Ishikawa (cell line): ENCODE data around the gene IGF1R.

ENCODE experiments used
- CEBPB ChIP-seq: IDR thresholded peaks from 2 replicates; pipeline ENCODE4 v1.6.1; 2012
- CREB1 ChIP-seq: IDR thresholded peaks from 2 replicates; pipeline ENCODE4 v1.6.1; 2012; ENCODE audit warnings: low read depth
- EGR1 ChIP-seq: IDR thresholded peaks from 2 replicates; pipeline ENCODE4 v1.6.1; 2012
- EP300 ChIP-seq: IDR thresholded peaks from 2 replicates; pipeline ENCODE4 v1.6.1; 2012; ENCODE audit warnings: borderline replicate concordance
- FOXM1 ChIP-seq: IDR thresholded peaks from 2 replicates; pipeline ENCODE4 v1.6.1; 2012; ENCODE audit warnings: low read depth, borderline replicate concordance
- MAX ChIP-seq: IDR thresholded peaks from 2 replicates; pipeline ENCODE4 v1.6.1; 2012
- NFIC ChIP-seq: IDR thresholded peaks from 2 replicates; pipeline ENCODE4 v1.6.1; 2012
- RAD21 ChIP-seq: IDR thresholded peaks from 2 replicates; pipeline ENCODE4 v1.6.1; 2012; ENCODE audit warnings: low read depth
- REST ChIP-seq: IDR thresholded peaks from 2 replicates; pipeline ENCODE4 v1.6.1; 2012; ENCODE audit warnings: low read depth, mild to moderate bottlenecking
- TAF1 ChIP-seq: IDR thresholded peaks from 2 replicates; pipeline ENCODE4 v1.6.1; 2012; ENCODE audit warnings: low read depth, mild to moderate bottlenecking
- TCF12 ChIP-seq: IDR thresholded peaks from 2 replicates; pipeline ENCODE4 v1.6.1; 2012; ENCODE audit warnings: low read depth
- TEAD4 ChIP-seq: IDR thresholded peaks from 2 replicates; pipeline ENCODE4 v1.6.1; 2012
- USF1 ChIP-seq: IDR thresholded peaks from 2 replicates; pipeline ENCODE4 v1.6.1; 2012
- YY1 ChIP-seq: IDR thresholded peaks from 2 replicates; pipeline ENCODE4 v1.6.1; 2012; ENCODE audit warnings: low read depth
- ZBTB7A ChIP-seq: IDR thresholded peaks from 2 replicates; pipeline ENCODE4 v1.6.1; 2012; ENCODE audit warnings: low read depth

Gene IGF1R

DNA sequence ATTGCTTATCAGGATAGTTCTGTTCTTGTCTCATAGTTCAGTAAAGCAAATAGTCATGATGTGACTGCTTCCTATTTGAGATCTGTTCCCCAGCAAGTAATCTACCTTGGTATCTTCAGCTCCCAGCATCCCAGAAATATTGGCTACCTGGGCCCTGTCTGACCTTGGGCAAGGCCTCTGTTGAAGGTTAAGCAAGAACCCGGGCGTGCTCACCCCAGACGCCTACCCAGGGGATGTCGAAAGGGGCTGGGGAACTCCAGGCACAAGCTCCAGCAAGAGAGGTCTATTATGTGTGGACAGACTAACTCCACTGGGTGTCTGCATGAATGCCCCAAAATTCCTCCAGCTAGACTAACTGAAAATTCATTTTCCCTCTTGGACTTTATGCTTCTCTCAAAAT, 37.3 kb upstream of the IGF1R start:
- TF ChIP-seq NFIC (no peak), RAD21 (no peak), TCF12 (no peak), REST (no peak), ZBTB7A (no peak), CEBPB (no peak), EP300 (no peak)

DNA sequence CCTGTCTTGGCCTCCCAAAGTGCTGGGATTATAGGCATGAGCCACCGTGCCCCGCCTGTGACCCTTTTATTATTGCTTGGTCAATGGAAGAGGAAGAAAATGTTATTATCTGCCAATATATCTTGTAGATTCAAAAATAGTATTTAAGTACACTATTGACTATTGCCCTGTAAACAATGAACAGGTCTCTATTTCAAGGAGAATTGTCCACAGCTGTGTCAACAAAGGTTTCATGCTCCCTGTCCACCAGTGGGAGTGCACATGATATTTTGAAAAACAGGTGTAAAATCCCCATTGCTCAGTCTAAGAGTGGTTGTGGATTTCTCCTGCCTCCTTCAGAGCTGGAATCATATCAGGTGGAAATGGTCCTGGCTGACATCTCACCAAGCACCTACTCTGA, 36.5 kb upstream of the IGF1R start:
- TF ChIP-seq ZBTB7A = no peak
- TF ChIP-seq FOXM1 = no peak
- no peak for TF ChIP-seq CEBPB
- no peak for TF ChIP-seq TEAD4
- no peak for TF ChIP-seq TCF12
- no peak for TF ChIP-seq TAF1
- no peak for TF ChIP-seq EP300
- TF ChIP-seq EGR1 = no peak
- TF ChIP-seq MAX = no peak
- no peak for TF ChIP-seq NFIC
- no peak for TF ChIP-seq CREB1
- no peak for TF ChIP-seq YY1
- no peak for TF ChIP-seq RAD21
- no peak for TF ChIP-seq REST
- no peak for TF ChIP-seq USF1

GRCh38 chr15:98612490-98613110, 35.7 kb upstream of the IGF1R start:
- TF ChIP-seq YY1 (no peak), TAF1 (no peak), CREB1 (no peak), ZBTB7A (no peak), EGR1 (no peak), TCF12 (no peak), CEBPB (no peak)

- TF ChIP-seq REST (no peak), TEAD4 (no peak), USF1 (no peak), CREB1 (no peak), EP300 (no peak), NFIC (no peak), TCF12 (no peak), YY1 (no peak), ZBTB7A (no peak), RAD21 (no peak), MAX (no peak), CEBPB (no peak), FOXM1 (no peak), EGR1 (no peak), TAF1 (no peak)
Observed at GRCh38 chr15:98614681-98615080, 33.7 kb upstream of the IGF1R start.

- TF ChIP-seq MAX = no peak
- no peak for TF ChIP-seq EP300
- no peak for TF ChIP-seq TEAD4
- no peak for TF ChIP-seq CEBPB
- TF ChIP-seq REST = no peak
- TF ChIP-seq NFIC = no peak
- TF ChIP-seq FOXM1 = no peak
- no peak for TF ChIP-seq TAF1
Observed at GRCh38 chr15:98616397-98616796, 31.9 kb upstream of the IGF1R start.
